Epithelial cell of esophagus (primary cell): Measurements from ENCODE around the gene RIIAD1.

Experiments used
- DNase-seq: peaks from one replicate; pipeline ENCODE4 v3.0.0; 2010; ENCODE audit warnings: low read depth
- H3K4me3 ChIP-seq: 2 replicates; pipeline ENCODE4 v1.5.1; 2011; ENCODE audit warnings: mild to moderate bottlenecking, low read length, control low read depth
- TF ChIP-seq, protein P1 (sequence below): IDR thresholded peaks from 2 replicates; pipeline ENCODE4 v1.5.1; 2011; ENCODE audit warnings: low read depth, mild to moderate bottlenecking, low read length, control low read depth, inconsistent platforms; ENCODE audit not compliant: insufficient read depth; ENCODE audit errors: missing control alignments

Gene RIIAD1

DNA sequence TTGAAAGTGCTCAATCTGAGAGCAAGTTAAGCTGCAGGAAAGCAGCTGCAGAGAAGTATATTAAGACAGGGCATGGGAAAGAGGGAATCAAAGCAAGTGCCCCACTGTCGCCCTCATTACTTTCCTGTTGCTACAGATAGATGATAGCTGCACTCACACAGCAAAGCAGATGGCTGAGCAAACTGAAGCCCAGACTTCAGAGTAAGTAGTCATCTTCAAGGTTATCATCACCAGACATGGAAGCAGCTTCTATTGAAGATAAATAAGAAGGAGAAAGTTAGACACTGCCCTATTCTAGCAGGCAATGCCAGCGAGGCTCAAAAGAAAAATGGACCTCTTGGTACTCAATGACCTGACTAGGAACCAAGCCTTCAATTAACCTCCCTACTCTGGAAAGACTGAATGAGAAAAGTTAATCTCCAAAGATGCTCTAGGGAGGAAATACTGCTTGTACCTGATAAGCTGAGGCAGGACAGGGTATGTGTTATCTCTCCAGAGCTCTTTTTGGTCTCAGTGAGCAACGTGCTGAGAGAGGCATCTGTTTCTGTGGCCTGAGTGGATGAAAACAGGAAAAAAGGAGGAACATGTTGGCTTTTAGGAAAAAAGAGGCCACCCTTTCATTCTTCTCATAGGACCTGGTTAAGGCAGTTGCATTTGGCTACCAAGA lies 53.1 kb downstream of the RIIAD1 start:
- no peak for DNase-seq
- no peak overlapping the region for H3K4me3 ChIP-seq
- TF ChIP-seq, protein P1, sequence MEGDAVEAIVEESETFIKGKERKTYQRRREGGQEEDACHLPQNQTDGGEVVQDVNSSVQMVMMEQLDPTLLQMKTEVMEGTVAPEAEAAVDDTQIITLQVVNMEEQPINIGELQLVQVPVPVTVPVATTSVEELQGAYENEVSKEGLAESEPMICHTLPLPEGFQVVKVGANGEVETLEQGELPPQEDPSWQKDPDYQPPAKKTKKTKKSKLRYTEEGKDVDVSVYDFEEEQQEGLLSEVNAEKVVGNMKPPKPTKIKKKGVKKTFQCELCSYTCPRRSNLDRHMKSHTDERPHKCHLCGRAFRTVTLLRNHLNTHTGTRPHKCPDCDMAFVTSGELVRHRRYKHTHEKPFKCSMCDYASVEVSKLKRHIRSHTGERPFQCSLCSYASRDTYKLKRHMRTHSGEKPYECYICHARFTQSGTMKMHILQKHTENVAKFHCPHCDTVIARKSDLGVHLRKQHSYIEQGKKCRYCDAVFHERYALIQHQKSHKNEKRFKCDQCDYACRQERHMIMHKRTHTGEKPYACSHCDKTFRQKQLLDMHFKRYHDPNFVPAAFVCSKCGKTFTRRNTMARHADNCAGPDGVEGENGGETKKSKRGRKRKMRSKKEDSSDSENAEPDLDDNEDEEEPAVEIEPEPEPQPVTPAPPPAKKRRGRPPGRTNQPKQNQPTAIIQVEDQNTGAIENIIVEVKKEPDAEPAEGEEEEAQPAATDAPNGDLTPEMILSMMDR, result no peak

DNA sequence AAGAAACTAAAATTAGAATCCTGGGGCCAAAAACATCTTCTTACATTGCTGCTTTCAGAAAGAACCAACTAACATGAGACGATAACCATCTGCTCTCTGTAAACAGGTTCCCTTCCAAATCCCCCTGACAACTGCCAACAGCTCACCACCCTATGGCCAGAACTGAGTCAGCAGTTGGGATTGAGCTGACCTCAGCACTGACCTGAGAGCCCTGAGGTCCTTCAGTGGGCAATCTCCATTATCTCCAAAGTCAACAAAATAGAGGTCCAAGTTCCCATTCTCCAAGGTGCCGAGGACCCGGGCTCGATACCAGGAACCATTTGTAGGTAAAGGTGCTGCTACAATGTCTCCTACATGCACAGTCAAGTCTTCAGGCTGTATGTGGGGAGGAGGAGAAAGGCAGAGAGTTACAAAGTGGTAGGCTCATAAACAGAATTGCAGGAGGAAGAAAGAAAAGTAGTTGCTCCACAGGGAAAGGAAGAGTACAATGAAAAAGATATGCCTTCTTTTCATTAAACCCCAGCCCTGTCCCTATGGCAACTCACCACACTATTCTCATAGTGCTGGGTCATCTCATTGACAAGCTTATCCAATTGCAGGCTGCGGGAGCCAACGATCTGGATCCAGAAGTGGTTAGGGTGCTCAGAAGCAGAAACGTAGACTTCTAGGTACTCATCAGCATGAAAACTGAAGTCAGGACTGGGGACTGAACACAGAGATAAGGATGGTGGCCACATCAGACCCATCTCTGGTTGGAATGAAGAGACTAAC lies 54.8 kb downstream of the RIIAD1 start:
- no peak for DNase-seq
- H3K4me3 ChIP-seq, result no peak overlapping the region
- TF ChIP-seq, protein P1, result no peak

DNA sequence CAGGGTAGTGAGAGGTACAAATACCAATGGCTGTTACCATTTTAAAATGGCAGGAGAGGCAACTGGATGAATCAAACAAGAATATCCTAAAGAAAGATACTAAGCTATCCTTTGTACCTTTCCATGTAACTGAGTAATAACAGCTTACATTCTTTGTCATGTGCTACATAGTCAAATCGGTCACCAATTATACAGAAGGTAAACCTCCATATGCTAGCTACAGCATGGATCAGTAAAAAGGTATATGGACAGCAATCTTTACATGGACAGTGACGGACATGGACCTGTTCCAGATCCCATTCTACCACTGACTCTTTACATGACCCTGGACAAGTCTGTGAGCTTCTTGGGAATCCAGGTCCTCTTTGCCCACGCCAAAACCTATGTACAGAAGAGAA lies 55.3 kb downstream of the RIIAD1 start:
- TF ChIP-seq, protein P1, result no peak
- DNase-seq, result no peak
- no peak overlapping the region for H3K4me3 ChIP-seq

DNA sequence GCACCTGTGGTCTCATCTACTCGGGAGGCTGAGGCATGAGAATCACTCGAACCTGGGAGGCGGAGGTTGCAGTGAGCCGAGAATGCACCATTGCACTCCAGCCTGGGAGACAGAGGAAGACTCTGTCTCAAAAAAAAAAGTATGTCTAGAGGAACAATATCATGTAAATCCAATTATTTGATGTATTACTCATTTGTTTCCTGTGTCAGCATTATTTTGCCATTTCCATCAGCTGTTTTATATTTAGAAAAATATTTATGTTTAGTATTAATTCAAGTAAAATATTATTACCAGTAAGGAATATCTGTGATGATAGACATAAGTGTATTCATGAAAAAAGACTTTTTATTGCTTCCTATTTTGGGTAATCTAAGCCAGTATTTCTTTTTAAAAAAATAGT lies 56.0 kb downstream of the RIIAD1 start:
- H3K4me3 ChIP-seq, result no peak overlapping the region
- TF ChIP-seq, protein P1, result no peak
- DNase-seq, result no peak
